ENCODE results near the gene LZTR1. TPM values are rescaled to one million over a fixed set of nuclear protein-coding genes. Genes with fewer than 3 reads are reported as not detected.
"Not testable (repeated sequence)": the region's sequence is repeated elsewhere in the genome, so short reads cannot be mapped to it uniquely, and the experiment has no call there.

The LZTR1 gene
- total and polyA plus RNA-seq, 2 of the 8 experiments (the other 6 are each of a cell fraction or from before 2014, with no cell fraction given): 22.3 to 31.0 TPM

- TF ChIP-seq KDM5A (IDR thresholded peaks at IDR 0.05; ENCODE audit: low read length) (no peak), MAFK (IDR thresholded peaks at IDR 0.05; ENCODE audit: low read depth, low read length) (no peak), CHD2 (IDR thresholded peaks at IDR 0.05; ENCODE audit: low read length) (no peak), CTCF (IDR thresholded peaks at IDR 0.05; ENCODE audit: control extremely low read depth in 1 of 3, insufficient read depth in 1 of 3, low read depth in 1 of 3, low read length in 3 of 3) (no peak)
These were observed 44.1 kb upstream of the LZTR1 start (continued) for GRCh38 chr22:20937794-20938671.

- H4K20me1 ChIP-seq (replicated peaks in 1 of 2; ENCODE audit: control insufficient read depth in 1 of 2, insufficient read depth in 2 of 2, low read length in 2 of 2): peaks cover 31 to 50% of the 10 kb centered on the region in 2 experiments
- CTCF ChIA-PET (ENCODE audit: partially characterized antibody): interaction anchor here (0.6 to 0.9 kb wide), 3 partner anchors 47 to 107 kb away, joined by 3 to 4 read pairs (median 4); no protein-coding TSS in a partner anchor
These were observed 42.5 kb upstream of the LZTR1 start for GRCh38 chr22:20939457-20940185.

More at GRCh38 chr22:20939457-20940185, 42.5 kb upstream of the LZTR1 start:
- not testable (repeated sequence) for H3K4me1 ChIP-seq (replicated peaks in 1 of 4; ENCODE audit: control insufficient read depth in 3 of 4, insufficient read depth in 4 of 4, low read length in 3 of 4); H3K56ac ChIP-seq (replicated peaks; ENCODE audit: insufficient read length, low read depth, low read length); H3K4me2 ChIP-seq (ENCODE audit: insufficient read depth in 1 of 2, low read depth in 2 of 2, low read length in 2 of 2); H3K27me3 ChIP-seq (replicated peaks in 1 of 4; ENCODE audit: control insufficient read depth in 3 of 4, extremely low read depth in 1 of 4, insufficient read depth in 3 of 4, low read length in 3 of 4); H2BK15ac ChIP-seq (ENCODE audit: low read length); H3K4me3 ChIP-seq (ENCODE audit: extremely low read depth in 1 of 4, insufficient read depth in 2 of 4, low read depth in 3 of 4, low read length in 4 of 4); H3K4ac ChIP-seq (replicated peaks; ENCODE audit: insufficient read length, low read depth, low read length); H2AK5ac ChIP-seq (ENCODE audit: low read depth, low read length); H4K5ac ChIP-seq (ENCODE audit: insufficient read length, low read depth, low read length); H4K8ac ChIP-seq (ENCODE audit: extremely low read depth, insufficient read depth, low read length); H2AFZ ChIP-seq (ENCODE audit: low read length); H3K9ac ChIP-seq (replicated peaks in 1 of 4; ENCODE audit: extremely low read depth in 1 of 4, low read depth in 3 of 4, low read length in 3 of 4); FAIRE-seq; H2BK120ac ChIP-seq (replicated peaks; ENCODE audit: low read depth, low read length); H3K79me1 ChIP-seq (ENCODE audit: low read depth, low read length); H2BK12ac ChIP-seq (ENCODE audit: low read depth, low read length); H2BK20ac ChIP-seq (ENCODE audit: low read length); DNase-seq (ENCODE audit: low read depth in 1 of 2, low spot score in 2 of 2); H3K18ac ChIP-seq (ENCODE audit: extremely low read depth, low read length); H3K14ac ChIP-seq (ENCODE audit: insufficient read length); H3K27ac ChIP-seq (ENCODE audit: low read depth, low read length); H3K23ac ChIP-seq (ENCODE audit: insufficient read length); H3K23me2 ChIP-seq (ENCODE audit: low read depth, low read length); H3K9me3 ChIP-seq (ENCODE audit: insufficient read depth in 2 of 2, low read depth in 1 of 2, low read length in 1 of 2); H2BK5ac ChIP-seq (ENCODE audit: low read depth, low read length); H4K91ac ChIP-seq (replicated peaks; ENCODE audit: insufficient read length, low read length)
- Histone ChIP-seq H3K79me2 (ENCODE audit: control insufficient read depth in 1 of 2, insufficient read depth in 2 of 2, low read length in 2 of 2) (peaks cover 56 to 96% of the 10 kb centered on the region in 2 experiments), H3K36me3 (ENCODE audit: control insufficient read depth in 2 of 4, insufficient read depth in 4 of 4, low read length in 3 of 4) (peaks cover 2 to 27% (median 4%) of the 10 kb centered on the region in 4 experiments; a peak in 6 of 8 replicates)
- POLR2A ChIA-PET (ENCODE audit: partially characterized antibody): interaction anchor here (1.3 kb wide), 1 partner anchor 17 kb away, joined by 3 read pairs; no protein-coding TSS in a partner anchor
- 90% methylated on average over 12 of the region's 14 CpGs; no CpG with 5 or more reads in 1 of the 2 experiments for WGBS, 2 experiments (ENCODE audit: extremely low coverage in 1 of 2, insufficient coverage in 1 of 2, insufficient read length in 1 of 2, insufficient replicate concordance in 2 of 2, low coverage in 1 of 2, low lambda C conversion rate in 2 of 2, missing lambda C conversion rate in 1 of 2)
